ENCODE data around the gene HCST.
"Not testable (repeated sequence)": the region's sequence is repeated elsewhere in the genome, so short reads cannot be mapped to it uniquely, and the experiment has no call there.

Gene HCST

GRCh38 chr19:35874392-35874930 is 27.9 kb upstream of the HCST start:
- DNase-seq, result no peak
- in situ Hi-C loops (cut with HindIII; ENCODE audit: low pct_ligation_motif_present, low pct_unique_long_range_greater_than_20kb, low sequenced_read_pairs), result no loop called here

DNA sequence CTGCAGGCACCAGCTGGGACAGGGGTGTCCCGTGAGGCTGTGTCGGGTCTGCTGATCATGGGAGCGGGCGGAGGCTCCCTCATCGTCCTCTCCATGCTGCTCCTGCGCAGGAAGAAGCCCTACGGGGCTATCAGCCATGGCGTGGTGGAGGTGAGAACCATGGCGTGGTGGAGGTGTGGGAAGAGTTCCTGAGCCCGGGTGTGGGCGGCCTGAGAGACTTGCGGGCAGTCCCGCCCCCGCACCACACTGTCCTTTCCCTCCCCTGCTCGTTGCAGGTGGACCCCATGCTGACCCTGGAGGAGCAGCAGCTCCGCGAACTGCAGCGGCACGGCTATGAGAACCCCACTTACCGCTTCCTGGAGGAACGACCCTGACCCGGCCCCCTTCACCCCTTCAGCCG is 23.3 kb upstream of the HCST start:
- in situ Hi-C loops (cut with HindIII; ENCODE audit: low pct_ligation_motif_present, low pct_unique_long_range_greater_than_20kb, low sequenced_read_pairs), result no loop called here
- no peak for DNase-seq

GRCh38 chr19:35879770-35880317 is 22.5 kb upstream of the HCST start:
- peak; percentile 87 for DNase-seq
- in situ Hi-C loops (cut with HindIII; ENCODE audit: low pct_ligation_motif_present, low pct_unique_long_range_greater_than_20kb, low sequenced_read_pairs), result no loop called here

GRCh38 chr19:35882114-35882832 is 20.1 kb upstream of the HCST start:
- in situ Hi-C loops (cut with HindIII; ENCODE audit: low pct_ligation_motif_present, low pct_unique_long_range_greater_than_20kb, low sequenced_read_pairs), result no loop called here
- peak; percentile 69 for DNase-seq

DNA sequence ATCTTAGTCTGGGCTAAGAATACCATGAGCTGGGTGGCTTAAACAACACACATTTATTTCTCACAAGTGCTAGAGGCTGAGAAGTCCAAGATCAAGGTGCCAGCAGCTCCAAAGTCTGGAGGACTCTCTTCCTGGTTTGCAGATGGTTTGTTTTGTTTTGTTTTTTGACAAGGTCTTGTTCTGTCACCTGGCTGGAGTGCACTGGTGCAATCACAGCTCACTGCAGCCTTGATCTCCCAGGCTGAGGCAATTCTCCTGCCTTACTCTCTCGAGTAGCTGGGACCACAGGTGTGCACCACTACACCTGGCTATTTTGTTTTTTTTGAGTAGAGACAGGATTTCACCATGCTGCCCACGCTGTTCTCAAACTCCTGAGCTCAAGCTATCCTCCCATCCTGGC is 18.4 kb upstream of the HCST start:
- DNase-seq, result no peak
- in situ Hi-C loops (cut with HindIII; ENCODE audit: low pct_ligation_motif_present, low pct_unique_long_range_greater_than_20kb, low sequenced_read_pairs), result no loop called here

GRCh38 chr19:35885225-35885738 is 17.0 kb upstream of the HCST start:
- in situ Hi-C loops (cut with HindIII; ENCODE audit: low pct_ligation_motif_present, low pct_unique_long_range_greater_than_20kb, low sequenced_read_pairs), result no loop called here
- no peak for DNase-seq

GRCh38 chr19:35885904-35886303 is 16.4 kb upstream of the HCST start:
- in situ Hi-C loops (cut with HindIII; ENCODE audit: low pct_ligation_motif_present, low pct_unique_long_range_greater_than_20kb, low sequenced_read_pairs), result no loop called here
- DNase-seq, result no peak

DNA sequence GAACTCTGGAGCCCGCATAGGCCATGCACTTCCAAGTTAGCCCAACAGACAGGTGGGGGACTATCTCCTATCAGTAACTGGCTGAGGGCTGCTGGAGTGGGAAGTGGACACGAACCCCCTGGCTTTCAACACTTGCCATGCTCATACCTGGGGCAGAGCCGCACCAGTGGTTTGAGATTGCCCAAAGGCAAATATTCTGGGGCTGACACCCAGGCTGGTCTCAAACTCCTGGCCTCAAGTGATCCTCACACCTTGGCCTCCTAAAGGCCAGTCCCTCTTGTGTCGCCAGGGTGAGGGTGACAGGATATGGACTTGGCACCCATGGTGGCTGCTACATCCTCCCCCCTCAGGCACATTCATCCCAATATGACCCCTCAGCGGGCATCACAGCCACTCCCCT is 15.1 kb upstream of the HCST start:
- in situ Hi-C loops (cut with HindIII; ENCODE audit: low pct_ligation_motif_present, low pct_unique_long_range_greater_than_20kb, low sequenced_read_pairs), result no loop called here
- no peak for DNase-seq

- in situ Hi-C loops (cut with HindIII; ENCODE audit: low pct_ligation_motif_present, low pct_unique_long_range_greater_than_20kb, low sequenced_read_pairs), result no loop called here
- no peak for DNase-seq
These were observed 13.9 kb upstream of the HCST start for GRCh38 chr19:35888398-35888797.

GRCh38 chr19:35889370-35890112 is 12.8 kb upstream of the HCST start:
- DNase-seq, result no peak
- in situ Hi-C loops (cut with HindIII; ENCODE audit: low pct_ligation_motif_present, low pct_unique_long_range_greater_than_20kb, low sequenced_read_pairs), result no loop called here

GRCh38 chr19:35890113-35890650 is 12.1 kb upstream of the HCST start:
- DNase-seq, result no peak
- in situ Hi-C loops (cut with HindIII; ENCODE audit: low pct_ligation_motif_present, low pct_unique_long_range_greater_than_20kb, low sequenced_read_pairs), result no loop called here

- DNase-seq; in situ Hi-C loops (cut with HindIII; ENCODE audit: low pct_ligation_motif_present, low pct_unique_long_range_greater_than_20kb, low sequenced_read_pairs): not testable (repeated sequence)
These were observed 10.5 kb upstream of the HCST start for GRCh38 chr19:35891819-35892218.

GRCh38 chr19:35894342-35894741 is 8.0 kb upstream of the HCST start:
- DNase-seq, result no peak
- in situ Hi-C loops (cut with HindIII; ENCODE audit: low pct_ligation_motif_present, low pct_unique_long_range_greater_than_20kb, low sequenced_read_pairs), result no loop called here

- in situ Hi-C loops (cut with HindIII; ENCODE audit: low pct_ligation_motif_present, low pct_unique_long_range_greater_than_20kb, low sequenced_read_pairs), result no loop called here
- no peak for DNase-seq
These were observed 6.3 kb upstream of the HCST start for GRCh38 chr19:35895911-35896642.

DNA sequence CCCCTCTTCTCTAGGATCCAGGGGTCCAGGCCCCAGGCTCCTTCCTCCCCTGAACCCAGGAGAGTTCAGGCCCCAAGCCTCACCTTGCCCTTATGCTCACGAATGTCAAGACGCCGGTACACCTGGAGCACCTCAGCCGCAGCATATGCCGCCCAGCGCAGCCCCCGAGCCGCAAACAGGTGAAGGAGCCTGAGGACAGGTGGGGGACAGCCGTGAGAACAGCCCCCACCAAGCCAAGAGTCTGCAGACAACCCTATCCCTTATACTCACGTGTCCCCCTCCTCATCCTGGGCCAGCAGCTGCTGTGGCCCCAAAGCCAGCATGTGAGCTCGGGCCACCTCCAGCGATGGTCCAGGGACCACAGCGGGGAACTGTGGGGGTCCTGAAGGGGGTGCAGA is 5.7 kb upstream of the HCST start:
- DNase-seq, result no peak
- in situ Hi-C loops (cut with HindIII; ENCODE audit: low pct_ligation_motif_present, low pct_unique_long_range_greater_than_20kb, low sequenced_read_pairs), result no loop called here

DNA sequence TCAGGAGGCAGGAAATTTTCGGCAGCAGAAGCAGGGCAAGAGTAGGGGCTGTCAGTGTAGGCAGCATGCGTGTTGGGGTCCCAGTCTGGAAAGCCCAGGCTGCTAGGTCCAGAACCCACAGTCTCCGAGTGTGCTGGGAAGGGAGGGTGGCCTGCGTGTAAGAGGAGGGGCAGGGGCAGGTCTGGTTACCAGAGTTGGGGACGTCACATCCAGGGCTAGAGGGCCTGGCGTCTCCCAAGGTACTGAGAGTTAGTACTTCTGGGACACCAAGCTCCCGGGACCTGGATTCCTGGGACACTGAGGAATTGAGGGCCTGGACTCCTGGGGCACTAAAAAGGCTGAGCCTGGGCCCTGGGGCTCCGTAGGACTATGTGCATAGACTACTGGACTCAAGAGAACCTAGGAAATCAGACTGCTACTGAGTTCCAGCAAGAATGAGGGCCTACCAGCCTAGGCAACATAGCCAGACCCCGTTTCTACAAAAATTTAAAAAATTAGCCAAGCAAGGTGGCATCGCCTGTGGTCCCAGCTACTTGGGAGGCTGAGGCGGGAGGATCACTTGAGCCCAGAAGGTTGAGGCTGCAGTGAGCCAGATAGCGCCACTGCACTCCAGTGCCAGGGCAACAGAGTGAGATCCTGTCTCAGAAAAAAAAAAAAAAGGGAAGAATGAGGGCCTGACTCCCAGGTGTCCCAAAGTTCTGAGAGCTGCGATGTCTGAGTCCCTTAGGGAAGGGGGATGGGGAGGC is 4.5 kb upstream of the HCST start:
- in situ Hi-C loops (cut with HindIII; ENCODE audit: low pct_ligation_motif_present, low pct_unique_long_range_greater_than_20kb, low sequenced_read_pairs), result no loop called here
- no peak for DNase-seq

DNA sequence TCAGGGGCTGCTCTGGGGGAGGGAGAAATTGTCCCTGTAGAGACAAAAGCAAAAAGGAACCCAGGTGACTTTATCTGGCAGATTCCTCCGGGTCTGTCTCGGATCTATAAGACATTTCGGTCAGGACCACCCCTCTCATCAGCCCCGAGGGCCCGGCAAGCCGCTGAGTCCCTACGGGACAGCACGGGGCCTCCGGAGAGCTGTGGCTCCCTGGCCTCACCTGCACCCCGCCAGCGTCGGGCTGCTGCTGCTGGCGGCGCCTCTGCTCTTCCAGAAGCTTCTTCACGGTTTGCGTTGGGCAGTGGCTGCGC is 3.9 kb upstream of the HCST start:
- in situ Hi-C loops (cut with HindIII; ENCODE audit: low pct_ligation_motif_present, low pct_unique_long_range_greater_than_20kb, low sequenced_read_pairs), result no loop called here
- no peak for DNase-seq

DNA sequence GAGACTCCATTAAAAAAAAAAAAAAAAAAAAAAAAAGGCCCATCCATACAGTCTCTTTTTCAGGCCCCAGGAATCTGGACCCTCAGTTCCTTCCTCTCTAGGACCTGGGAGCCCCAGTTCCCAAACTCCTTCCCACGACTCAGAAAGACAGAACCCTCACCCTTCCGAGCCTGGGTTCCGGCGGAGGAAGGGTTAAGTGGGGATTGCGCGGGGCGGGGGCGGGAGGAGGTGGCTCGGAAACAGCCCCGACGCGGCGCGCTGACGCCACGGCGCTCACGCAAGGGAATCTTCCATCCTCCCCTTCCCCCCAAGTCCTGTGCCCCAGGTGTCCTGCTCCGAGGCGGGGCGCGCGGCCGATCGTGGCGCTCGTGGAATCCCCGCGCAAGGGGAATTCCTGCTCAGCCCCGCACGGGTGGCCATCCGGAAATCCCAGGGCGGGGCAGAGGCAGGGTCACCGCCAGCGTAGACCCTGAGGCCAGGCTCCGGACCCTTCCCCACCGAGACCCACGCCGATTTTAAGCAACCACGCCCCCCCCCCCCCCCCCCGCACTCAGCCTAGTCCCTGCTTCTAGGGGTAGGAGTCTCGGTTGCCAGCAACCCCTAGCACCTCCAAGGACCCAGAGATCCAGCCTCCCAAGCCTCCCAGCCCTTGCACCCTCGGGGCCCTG is 2.6 kb upstream of the HCST start:
- DNase-seq, result peak; percentile 79
- in situ Hi-C loops (cut with HindIII; ENCODE audit: low pct_ligation_motif_present, low pct_unique_long_range_greater_than_20kb, low sequenced_read_pairs), result no loop called here

All from ACHN (cell line).